ENCODE data around the gene KLHL28.

The KLHL28 gene

GRCh38 chr14:44889595-44890471, 71.9 kb downstream of the KLHL28 start:
- Histone ChIP-seq H3K27ac (ENCODE audit: low read length) (no peak overlapping the region), H3K4me2 (ENCODE audit: low read length) (no peak overlapping the region), H2AFZ (ENCODE audit: low read depth, low read length) (no peak overlapping the region), H4K20me1 (ENCODE audit: insufficient read depth, low read length) (no peaks in the 10 kb centered on the region), H3K36me3 (replicated peaks; ENCODE audit: low read depth, low read length) (no peaks in the 10 kb centered on the region), H3K4me1 (ENCODE audit: low read length) (peaks cover 11% of the 10 kb centered on the region), H3K9ac (ENCODE audit: low read length) (no peak overlapping the region), H3K27me3 (ENCODE audit: low read depth, low read length) (no peaks in the 10 kb centered on the region), H3K9me3 (ENCODE audit: insufficient read depth, low read length) (no peaks in the 10 kb centered on the region), H3K79me2 (ENCODE audit: low read length) (no peaks in the 10 kb centered on the region), H3K4me3 (ENCODE audit: low read length) (no peak overlapping the region)
- no peak for TF ChIP-seq EZH2phosphoT487 (IDR thresholded peaks at IDR 0.05; ENCODE audit: low read depth)
- no peak for TF ChIP-seq CTCF (IDR thresholded peaks at IDR 0.05; ENCODE audit: low read depth, low read length)

- no peaks in the 10 kb centered on the region for H4K20me1 ChIP-seq (ENCODE audit: insufficient read depth, low read length)
- no peak overlapping the region for H3K4me3 ChIP-seq (ENCODE audit: low read length)
- no peaks in the 10 kb centered on the region for H3K9me3 ChIP-seq (ENCODE audit: insufficient read depth, low read length)
- H3K9ac ChIP-seq (ENCODE audit: low read length), result no peak overlapping the region
- H3K79me2 ChIP-seq (ENCODE audit: low read length), result no peaks in the 10 kb centered on the region
- H2AFZ ChIP-seq (ENCODE audit: low read depth, low read length), result no peak overlapping the region
- no peak overlapping the region for H3K27ac ChIP-seq (ENCODE audit: low read length)
- no peaks in the 10 kb centered on the region for H3K36me3 ChIP-seq (replicated peaks; ENCODE audit: low read depth, low read length)
- H3K27me3 ChIP-seq (ENCODE audit: low read depth, low read length), result no peaks in the 10 kb centered on the region
- TF ChIP-seq CTCF (IDR thresholded peaks at IDR 0.05; ENCODE audit: low read depth, low read length) (no peak), EZH2phosphoT487 (IDR thresholded peaks at IDR 0.05; ENCODE audit: low read depth) (no peak)
- no peak overlapping the region for H3K4me2 ChIP-seq (ENCODE audit: low read length)
- H3K4me1 ChIP-seq (ENCODE audit: low read length), result peaks cover 9% of the 10 kb centered on the region
These were observed 74.2 kb downstream of the KLHL28 start for GRCh38 chr14:44887596-44887955.

- H2AFZ ChIP-seq (ENCODE audit: low read depth, low read length), result no peak overlapping the region
- H3K4me3 ChIP-seq (ENCODE audit: low read length), result no peak overlapping the region
- no peaks in the 10 kb centered on the region for H3K36me3 ChIP-seq (replicated peaks; ENCODE audit: low read depth, low read length)
These were observed 74.7 kb downstream of the KLHL28 start for GRCh38 chr14:44886860-44887595.

More at GRCh38 chr14:44886860-44887595, 74.7 kb downstream of the KLHL28 start:
- Histone ChIP-seq H3K9me3 (ENCODE audit: insufficient read depth, low read length) (0 out of 2 replicates have a peak, but pooled peaks cover 3% of the 10 kb centered on the region), H3K27me3 (ENCODE audit: low read depth, low read length) (no peaks in the 10 kb centered on the region), H4K20me1 (ENCODE audit: insufficient read depth, low read length) (no peaks in the 10 kb centered on the region), H3K4me2 (ENCODE audit: low read length) (no peak overlapping the region), H3K27ac (ENCODE audit: low read length) (no peak overlapping the region), H3K4me1 (ENCODE audit: low read length) (peaks cover 4% of the 10 kb centered on the region), H3K9ac (ENCODE audit: low read length) (no peak overlapping the region), H3K79me2 (ENCODE audit: low read length) (no peaks in the 10 kb centered on the region)
- TF ChIP-seq CTCF (IDR thresholded peaks at IDR 0.05; ENCODE audit: low read depth, low read length) (no peak), EZH2phosphoT487 (IDR thresholded peaks at IDR 0.05; ENCODE audit: low read depth) (no peak)
